Subcutaneous adipose tissue (tissue), 4 donors: ENCODE data around the gene ZNF487. TPM values are rescaled to one million over a fixed set of nuclear protein-coding genes. Genes with fewer than 3 reads are reported as not detected.

Experiments used
- CTCF ChIP-seq: fragments of 450-650 bp; IDR thresholded peaks from one replicate; pipeline ENCODE4 v1.5.1; 2016; ENCODE audit warnings: low read depth, mild to moderate bottlenecking, control low read depth, antibody characterized with exemption, moderate library complexity
- total RNA-seq, 4 donors: library from RNA; depleted of rRNA; stranded (reverse); fragments of >200 nt; gene quantifications; one replicate each; pipeline ENCODE4 v1.1.0, GENCODE V29; 2016

ZNF487 gene
- total RNA-seq, 4 donors from 2014 or later: 3.9 to 10.9 (median 7.9) TPM

GRCh38 chr10:43393606-43394360 is 43.1 kb upstream of the ZNF487 start:
- TF ChIP-seq CTCF: no peak

- no peak for TF ChIP-seq CTCF
Measured at GRCh38 chr10:43394868-43395267, 42.0 kb upstream of the ZNF487 start.

- TF ChIP-seq CTCF: no peak
Measured at GRCh38 chr10:43395571-43396060, 41.3 kb upstream of the ZNF487 start.

- no peak for TF ChIP-seq CTCF
Measured at GRCh38 chr10:43396061-43396927, 40.6 kb upstream of the ZNF487 start.

GRCh38 chr10:43396928-43397624 is 39.8 kb upstream of the ZNF487 start:
- TF ChIP-seq CTCF: no peak

- TF ChIP-seq CTCF: no peak
Measured at GRCh38 chr10:43398939-43399319, 38.0 kb upstream of the ZNF487 start.
